ENCODE measurements around the gene DICER1.

DNA sequence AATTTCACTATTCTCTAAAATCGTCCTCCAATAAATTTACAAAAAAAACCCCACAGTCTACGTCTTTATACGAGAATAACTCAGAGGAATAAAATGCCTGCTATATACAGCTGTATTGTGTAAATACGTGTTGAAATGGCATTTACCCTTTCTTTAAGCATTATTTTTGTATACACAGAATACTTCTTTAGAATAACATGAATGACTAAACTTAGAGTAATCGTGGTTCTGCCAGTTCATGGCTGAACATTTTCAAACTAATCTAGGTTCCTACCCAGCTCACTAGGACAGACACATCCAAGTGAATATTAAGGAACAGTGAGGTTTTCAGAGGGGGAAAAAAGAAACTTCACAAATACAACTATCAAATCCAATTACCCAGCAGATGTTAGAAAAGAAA, 24.6 kb downstream of the DICER1 start:
- TF ChIP-seq, protein P1, sequence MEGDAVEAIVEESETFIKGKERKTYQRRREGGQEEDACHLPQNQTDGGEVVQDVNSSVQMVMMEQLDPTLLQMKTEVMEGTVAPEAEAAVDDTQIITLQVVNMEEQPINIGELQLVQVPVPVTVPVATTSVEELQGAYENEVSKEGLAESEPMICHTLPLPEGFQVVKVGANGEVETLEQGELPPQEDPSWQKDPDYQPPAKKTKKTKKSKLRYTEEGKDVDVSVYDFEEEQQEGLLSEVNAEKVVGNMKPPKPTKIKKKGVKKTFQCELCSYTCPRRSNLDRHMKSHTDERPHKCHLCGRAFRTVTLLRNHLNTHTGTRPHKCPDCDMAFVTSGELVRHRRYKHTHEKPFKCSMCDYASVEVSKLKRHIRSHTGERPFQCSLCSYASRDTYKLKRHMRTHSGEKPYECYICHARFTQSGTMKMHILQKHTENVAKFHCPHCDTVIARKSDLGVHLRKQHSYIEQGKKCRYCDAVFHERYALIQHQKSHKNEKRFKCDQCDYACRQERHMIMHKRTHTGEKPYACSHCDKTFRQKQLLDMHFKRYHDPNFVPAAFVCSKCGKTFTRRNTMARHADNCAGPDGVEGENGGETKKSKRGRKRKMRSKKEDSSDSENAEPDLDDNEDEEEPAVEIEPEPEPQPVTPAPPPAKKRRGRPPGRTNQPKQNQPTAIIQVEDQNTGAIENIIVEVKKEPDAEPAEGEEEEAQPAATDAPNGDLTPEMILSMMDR (IDR thresholded peaks at IDR 0.05): no peak
- TF ChIP-seq POLR2A (IDR thresholded peaks at IDR 0.05): no peak

Measured in adrenal gland (tissue), 5 donors.